ENCODE results near the gene EGLN2. TPM values are rescaled to one million over a fixed set of nuclear protein-coding genes. Genes with fewer than 3 reads are reported as not detected.
"Not testable (repeated sequence)": the region's sequence is repeated elsewhere in the genome, so short reads cannot be mapped to it uniquely, and the experiment has no call there.

EGLN2 gene
- total and polyA plus RNA-seq, 4 donors = 60.0 to 120 (median 93.7) TPM

DNA sequence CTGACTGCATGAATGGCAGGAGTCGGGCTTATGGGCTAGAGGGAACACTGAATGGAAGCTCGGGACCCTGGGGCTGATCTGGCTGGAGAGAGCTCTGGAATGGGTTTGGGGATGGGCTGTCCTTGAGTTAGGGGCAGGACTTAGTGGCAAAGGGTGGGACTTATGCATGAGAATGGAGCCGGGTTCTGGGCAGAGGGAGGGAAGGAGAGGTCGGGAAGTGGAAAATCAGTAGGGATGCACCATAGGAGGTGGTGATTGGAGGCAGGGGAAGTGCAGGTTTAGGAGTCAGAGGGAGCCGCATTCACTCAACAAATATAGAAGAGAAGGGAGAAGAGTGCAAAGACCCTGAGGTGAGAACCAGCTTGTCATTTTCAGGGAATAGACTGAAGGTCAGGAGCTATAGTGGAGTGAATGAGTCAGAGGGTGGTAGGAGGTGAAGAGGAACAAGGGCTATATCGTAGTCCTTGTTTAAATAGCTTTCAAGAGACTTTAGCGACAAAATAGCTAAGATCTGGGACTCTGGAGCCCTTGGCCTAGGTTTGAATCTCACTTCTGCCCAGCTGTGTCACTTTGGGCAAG, 20.2 kb upstream of the EGLN2 start:
- Histone ChIP-seq H3K27me3 (ENCODE audit: control insufficient read depth in 1 of 2, insufficient read depth in 2 of 2, low read length in 1 of 2) (no peaks in the 10 kb centered on the region), H3K27ac (ENCODE audit: low read depth in 1 of 2, low read length in 2 of 2) (peak overlapping the region in 1 of 2 donors; percentile 95), H3K4me3 (ENCODE audit: low read length in 2 of 2) (peak overlapping the region; percentile 30 to 50), H3K36me3 (ENCODE audit: control insufficient read depth in 1 of 2, insufficient read depth in 2 of 2, low read length in 1 of 2) (no peaks in the 10 kb centered on the region), H3K9me3 (ENCODE audit: control insufficient read depth, low read length) (no peaks in the 10 kb centered on the region), H3K4me1 (ENCODE audit: control insufficient read depth in 1 of 2, insufficient read depth in 2 of 2, low read length in 2 of 2) (no peaks in the 10 kb centered on the region)
- ATAC-seq (ENCODE audit: low FRiP score) (no peak), DNase-seq (no peak)
- WGBS, 2 donors = 8 to 9% methylated on average over 7 of the region's 7 CpGs
- intact Hi-C loops (cut with DNase I) = no loop called here

GRCh38 chr19:40780582-40780981, 18.4 kb upstream of the EGLN2 start:
- intact Hi-C loops (cut with DNase I) = no loop called here
- ATAC-seq (ENCODE audit: low FRiP score) = no peak
- Histone ChIP-seq H3K9me3 (ENCODE audit: control insufficient read depth, low read length) (no peaks in the 10 kb centered on the region), H3K4me3 (ENCODE audit: low read length in 2 of 2) (no peak overlapping the region), H3K4me1 (ENCODE audit: control insufficient read depth in 1 of 2, insufficient read depth in 2 of 2, low read length in 2 of 2) (no peaks in the 10 kb centered on the region), H3K27me3 (ENCODE audit: control insufficient read depth in 1 of 2, insufficient read depth in 2 of 2, low read length in 1 of 2) (no peaks in the 10 kb centered on the region), H3K36me3 (ENCODE audit: control insufficient read depth in 1 of 2, insufficient read depth in 2 of 2, low read length in 1 of 2) (no peaks in the 10 kb centered on the region), H3K27ac (ENCODE audit: low read depth in 1 of 2, low read length in 2 of 2) (no peak overlapping the region)
- 96% methylated on average over 5 of the region's 5 CpGs for WGBS, 2 donors
- no peak for DNase-seq

DNA sequence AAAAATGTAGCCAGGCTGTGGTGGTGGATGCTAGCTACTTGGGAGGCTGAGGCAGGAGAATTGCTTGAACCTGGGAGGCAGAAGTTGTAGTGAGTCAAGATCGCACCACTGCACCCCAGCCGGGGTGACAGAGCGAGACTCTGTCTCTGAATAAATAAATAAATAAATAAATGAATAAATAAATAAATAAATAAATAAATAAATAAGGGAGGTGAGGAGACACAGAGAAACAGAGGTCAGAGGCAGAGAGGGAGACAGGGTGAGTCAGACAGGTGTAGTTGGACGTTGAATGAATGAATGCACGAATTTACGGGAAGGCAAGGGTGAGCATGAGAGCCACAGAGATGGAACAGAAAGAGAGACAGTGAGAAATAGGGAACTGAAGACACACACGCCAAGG, 17.9 kb upstream of the EGLN2 start:
- no peaks in the 10 kb centered on the region for H3K36me3 ChIP-seq (ENCODE audit: control insufficient read depth in 1 of 2, insufficient read depth in 2 of 2, low read length in 1 of 2)
- H3K9me3 ChIP-seq (ENCODE audit: control insufficient read depth, low read length) = no peaks in the 10 kb centered on the region
- no peaks in the 10 kb centered on the region for H3K4me1 ChIP-seq (ENCODE audit: control insufficient read depth in 1 of 2, insufficient read depth in 2 of 2, low read length in 2 of 2)
- no peak overlapping the region for H3K27ac ChIP-seq (ENCODE audit: low read depth in 1 of 2, low read length in 2 of 2)
- H3K4me3 ChIP-seq (ENCODE audit: low read length in 2 of 2) = no peak overlapping the region
- DNase-seq (no peak), ATAC-seq (ENCODE audit: low FRiP score) (no peak)
- H3K27me3 ChIP-seq (ENCODE audit: control insufficient read depth in 1 of 2, insufficient read depth in 2 of 2, low read length in 1 of 2) = no peaks in the 10 kb centered on the region
- intact Hi-C loops (cut with DNase I) = no loop called here
- WGBS, 2 donors = 96 to 98% methylated on average over 7 of the region's 7 CpGs

GRCh38 chr19:40783711-40784110, 15.3 kb upstream of the EGLN2 start:
- H3K36me3 ChIP-seq (ENCODE audit: control insufficient read depth in 1 of 2, insufficient read depth in 2 of 2, low read length in 1 of 2) = peaks cover 0 to 2% of the 10 kb centered on the region in 2 donors
- no peak overlapping the region for H3K4me3 ChIP-seq (ENCODE audit: low read length in 2 of 2)
- WGBS, 2 donors = 88 to 92% methylated on average over 14 of the region's 14 CpGs
- H3K27ac ChIP-seq (ENCODE audit: low read depth in 1 of 2, low read length in 2 of 2) = no peak overlapping the region
- intact Hi-C loops (cut with DNase I) = no loop called here
- H3K4me1 ChIP-seq (ENCODE audit: control insufficient read depth in 1 of 2, insufficient read depth in 2 of 2, low read length in 2 of 2) = no peaks in the 10 kb centered on the region
- no peaks in the 10 kb centered on the region for H3K27me3 ChIP-seq (ENCODE audit: control insufficient read depth in 1 of 2, insufficient read depth in 2 of 2, low read length in 1 of 2)
- H3K9me3 ChIP-seq (ENCODE audit: control insufficient read depth, low read length) = no peaks in the 10 kb centered on the region
- ATAC-seq (ENCODE audit: low FRiP score) (no peak), DNase-seq (no peak)

DNA sequence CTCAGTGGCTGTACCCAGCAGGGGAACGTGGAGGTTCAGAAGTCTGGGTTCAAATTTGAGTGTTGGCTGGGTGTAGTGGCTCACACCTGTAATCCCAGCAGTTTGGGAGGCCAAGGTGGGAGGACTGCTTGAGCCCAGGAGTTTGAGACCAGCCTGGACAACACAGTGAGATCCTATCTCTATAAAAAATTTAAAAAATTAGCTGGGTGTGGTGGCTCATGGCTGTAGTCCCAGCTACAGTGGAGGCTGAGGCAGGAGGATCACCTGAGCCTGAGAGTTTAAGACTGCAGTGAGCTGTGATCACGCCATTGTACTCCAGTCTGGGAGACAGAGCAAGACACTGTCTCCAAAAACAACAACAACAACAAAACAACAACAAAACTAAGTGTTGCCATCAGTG, 14.8 kb upstream of the EGLN2 start:
- H3K4me1 ChIP-seq (ENCODE audit: control insufficient read depth in 1 of 2, insufficient read depth in 2 of 2, low read length in 2 of 2); ATAC-seq (ENCODE audit: low FRiP score); H3K27ac ChIP-seq (ENCODE audit: low read depth in 1 of 2, low read length in 2 of 2); H3K27me3 ChIP-seq (ENCODE audit: control insufficient read depth in 1 of 2, insufficient read depth in 2 of 2, low read length in 1 of 2); DNase-seq; intact Hi-C loops (cut with DNase I); H3K4me3 ChIP-seq (ENCODE audit: low read length in 2 of 2); H3K36me3 ChIP-seq (ENCODE audit: control insufficient read depth in 1 of 2, insufficient read depth in 2 of 2, low read length in 1 of 2); H3K9me3 ChIP-seq (ENCODE audit: control insufficient read depth, low read length): not testable (repeated sequence)
- 96 to 97% methylated on average over 2 of the region's 2 CpGs for WGBS, 2 donors

- Histone ChIP-seq H3K36me3 (ENCODE audit: control insufficient read depth in 1 of 2, insufficient read depth in 2 of 2, low read length in 1 of 2) (peaks cover 0 to 2% of the 10 kb centered on the region in 2 donors), H3K9me3 (ENCODE audit: control insufficient read depth, low read length) (no peaks in the 10 kb centered on the region), H3K27me3 (ENCODE audit: control insufficient read depth in 1 of 2, insufficient read depth in 2 of 2, low read length in 1 of 2) (no peaks in the 10 kb centered on the region), H3K4me3 (ENCODE audit: low read length in 2 of 2) (no peak overlapping the region), H3K27ac (ENCODE audit: low read depth in 1 of 2, low read length in 2 of 2) (peak overlapping the region in 1 of 2 donors; percentile 42), H3K4me1 (ENCODE audit: control insufficient read depth in 1 of 2, insufficient read depth in 2 of 2, low read length in 2 of 2) (no peaks in the 10 kb centered on the region)
- intact Hi-C loops (cut with DNase I) = no loop called here
- DNase-seq (no peak), ATAC-seq (ENCODE audit: low FRiP score) (no peak)
- 68 to 87% methylated on average over 1 of the region's 1 CpG for WGBS, 2 donors
Measured at GRCh38 chr19:40785526-40785925, 13.5 kb upstream of the EGLN2 start.

- ATAC-seq (ENCODE audit: low FRiP score) (peak; percentile 55), DNase-seq (no peak)
- intact Hi-C loops (cut with DNase I) = no loop called here
- Histone ChIP-seq H3K27ac (ENCODE audit: low read depth in 1 of 2, low read length in 2 of 2) (no peak overlapping the region), H3K36me3 (ENCODE audit: control insufficient read depth in 1 of 2, insufficient read depth in 2 of 2, low read length in 1 of 2) (peaks cover 0 to 2% of the 10 kb centered on the region in 2 donors), H3K27me3 (ENCODE audit: control insufficient read depth in 1 of 2, insufficient read depth in 2 of 2, low read length in 1 of 2) (no peaks in the 10 kb centered on the region), H3K4me3 (ENCODE audit: low read length in 2 of 2) (no peak overlapping the region), H3K9me3 (ENCODE audit: control insufficient read depth, low read length) (no peaks in the 10 kb centered on the region), H3K4me1 (ENCODE audit: control insufficient read depth in 1 of 2, insufficient read depth in 2 of 2, low read length in 2 of 2) (no peaks in the 10 kb centered on the region)
- WGBS, 2 donors = 92 to 93% methylated on average over 25 of the region's 25 CpGs
Measured at GRCh38 chr19:40786060-40787037, 12.6 kb upstream of the EGLN2 start.

GRCh38 chr19:40791349-40791748, 7.6 kb upstream of the EGLN2 start:
- Histone ChIP-seq H3K27ac (ENCODE audit: low read depth in 1 of 2, low read length in 2 of 2) (peak overlapping the region in 1 of 2 donors; percentile 86), H3K27me3 (ENCODE audit: control insufficient read depth in 1 of 2, insufficient read depth in 2 of 2, low read length in 1 of 2) (no peaks in the 10 kb centered on the region), H3K4me3 (ENCODE audit: low read length in 2 of 2) (no peak overlapping the region), H3K4me1 (ENCODE audit: control insufficient read depth in 1 of 2, insufficient read depth in 2 of 2, low read length in 2 of 2) (peaks cover 0 to 3% of the 10 kb centered on the region in 2 donors), H3K36me3 (ENCODE audit: control insufficient read depth in 1 of 2, insufficient read depth in 2 of 2, low read length in 1 of 2) (peaks cover 0 to 2% of the 10 kb centered on the region in 2 donors), H3K9me3 (ENCODE audit: control insufficient read depth, low read length) (no peaks in the 10 kb centered on the region)
- DNase-seq = no peak
- WGBS, 2 donors = 10 to 14% methylated on average over 7 of the region's 7 CpGs
- peak; percentile 68 for ATAC-seq (ENCODE audit: low FRiP score)
- intact Hi-C loops (cut with DNase I) = no loop called here

GRCh38 chr19:40791996-40792395, 7.0 kb upstream of the EGLN2 start:
- H3K9me3 ChIP-seq (ENCODE audit: control insufficient read depth, low read length) = no peaks in the 10 kb centered on the region
- 62 to 67% methylated on average over 3 of the region's 3 CpGs for WGBS, 2 donors
- peaks cover 0 to 3% of the 10 kb centered on the region in 2 donors for H3K4me1 ChIP-seq (ENCODE audit: control insufficient read depth in 1 of 2, insufficient read depth in 2 of 2, low read length in 2 of 2)
- H3K36me3 ChIP-seq (ENCODE audit: control insufficient read depth in 1 of 2, insufficient read depth in 2 of 2, low read length in 1 of 2) = no peaks in the 10 kb centered on the region
- intact Hi-C loops (cut with DNase I) = no loop called here
- H3K27me3 ChIP-seq (ENCODE audit: control insufficient read depth in 1 of 2, insufficient read depth in 2 of 2, low read length in 1 of 2) = no peaks in the 10 kb centered on the region
- DNase-seq (no peak), ATAC-seq (ENCODE audit: low FRiP score) (no peak)
- peak overlapping the region; percentile 2 to 48 for H3K27ac ChIP-seq (ENCODE audit: low read depth in 1 of 2, low read length in 2 of 2)
- no peak overlapping the region for H3K4me3 ChIP-seq (ENCODE audit: low read length in 2 of 2)

Measured in aorta (tissue), 5 donors.